ENCODE measurements around the gene FILIP1L.
"Not testable (repeated sequence)": the region's sequence is repeated elsewhere in the genome, so short reads cannot be mapped to it uniquely, and the experiment has no call there.

FILIP1L gene

GRCh38 chr3:100099621-100100020 lies 14.7 kb downstream of the FILIP1L start:
- Histone ChIP-seq H3K27me3 (no peaks in the 10 kb centered on the region), H3K27ac (no peak overlapping the region), H3K4me3 (ENCODE audit: low read depth in 1 of 2, low read length in 1 of 2) (no peak overlapping the region), H3K9me3 (no peaks in the 10 kb centered on the region), H3K36me3 (no peaks in the 10 kb centered on the region), H3K4me1 (ENCODE audit: control insufficient read depth in 1 of 2, insufficient read depth in 1 of 2, low read depth in 1 of 2, low read length in 1 of 2) (peaks cover 12 to 16% of the 10 kb centered on the region in 2 experiments)
- no peak for TF ChIP-seq CTCF (IDR thresholded peaks at IDR 0.05)

- peaks cover 10 to 14% of the 10 kb centered on the region in 2 experiments for H3K4me1 ChIP-seq (ENCODE audit: control insufficient read depth in 1 of 2, insufficient read depth in 1 of 2, low read depth in 1 of 2, low read length in 1 of 2)
- no peaks in the 10 kb centered on the region for H3K9me3 ChIP-seq
- H3K27me3 ChIP-seq = no peaks in the 10 kb centered on the region
- no peaks in the 10 kb centered on the region for H3K36me3 ChIP-seq
- no peak overlapping the region for H3K27ac ChIP-seq
- H3K4me3 ChIP-seq (ENCODE audit: low read depth in 1 of 2, low read length in 1 of 2) = no peak overlapping the region
- TF ChIP-seq CTCF (IDR thresholded peaks at IDR 0.05) = no peak
These were observed 15.6 kb downstream of the FILIP1L start for GRCh38 chr3:100098784-100099070.

DNA sequence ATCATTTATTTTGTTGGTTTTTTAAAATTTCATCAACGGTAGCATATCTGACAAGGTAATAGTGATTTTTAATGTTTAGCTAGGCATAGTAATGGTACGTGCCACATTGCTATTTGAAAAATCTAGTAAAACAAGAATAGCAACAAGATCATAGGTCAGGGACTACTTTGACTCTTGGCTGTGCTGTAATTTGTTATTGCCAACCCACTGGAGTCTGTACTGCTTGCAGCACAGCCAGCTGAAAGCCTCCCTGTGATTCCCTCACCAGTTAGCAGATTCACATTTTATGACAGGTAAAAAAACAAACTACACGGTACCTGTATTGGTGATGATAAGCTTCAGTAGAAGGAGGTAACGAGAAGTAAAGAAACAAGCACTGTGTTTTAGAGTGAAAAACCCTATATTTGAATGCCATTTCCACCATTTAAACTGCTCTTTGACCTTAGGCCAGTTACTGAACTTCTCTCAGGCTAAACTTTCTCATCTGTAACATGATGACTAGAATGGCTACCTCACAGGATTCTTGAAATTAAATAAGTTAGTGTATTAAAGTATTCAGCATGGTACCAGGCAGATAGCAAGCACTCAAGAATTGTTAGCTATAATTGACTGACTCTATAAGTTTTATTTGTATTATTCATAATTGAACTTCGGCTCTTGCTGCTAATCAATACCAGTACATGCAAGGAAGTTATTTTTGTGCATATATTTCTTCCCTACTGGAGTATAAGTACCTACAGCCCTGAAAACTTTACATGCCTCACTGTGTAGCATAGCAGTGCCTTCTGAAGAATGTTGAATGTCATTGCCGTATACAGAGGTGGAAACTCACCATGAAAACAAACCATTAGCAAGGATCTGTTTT lies 16.1 kb downstream of the FILIP1L start:
- Histone ChIP-seq H3K27ac (no peak overlapping the region), H3K4me1 (ENCODE audit: control insufficient read depth in 1 of 2, insufficient read depth in 1 of 2, low read depth in 1 of 2, low read length in 1 of 2) (peaks cover 10 to 18% of the 10 kb centered on the region in 2 experiments), H3K36me3 (no peaks in the 10 kb centered on the region), H3K27me3 (no peaks in the 10 kb centered on the region), H3K9me3 (no peaks in the 10 kb centered on the region), H3K4me3 (ENCODE audit: low read depth in 1 of 2, low read length in 1 of 2) (no peak overlapping the region)
- TF ChIP-seq CTCF (IDR thresholded peaks at IDR 0.05) = no peak

- H3K9me3 ChIP-seq = no peaks in the 10 kb centered on the region
- H3K27ac ChIP-seq = no peak overlapping the region
- H3K4me3 ChIP-seq (ENCODE audit: low read depth in 1 of 2, low read length in 1 of 2) = no peak overlapping the region
- peaks cover 10 to 18% of the 10 kb centered on the region in 2 experiments for H3K4me1 ChIP-seq (ENCODE audit: control insufficient read depth in 1 of 2, insufficient read depth in 1 of 2, low read depth in 1 of 2, low read length in 1 of 2)
- H3K27me3 ChIP-seq = no peaks in the 10 kb centered on the region
- no peak for TF ChIP-seq CTCF (IDR thresholded peaks at IDR 0.05)
- no peaks in the 10 kb centered on the region for H3K36me3 ChIP-seq
These were observed 17.4 kb downstream of the FILIP1L start for GRCh38 chr3:100096866-100097265.

GRCh38 chr3:100096286-100096685 lies 18.0 kb downstream of the FILIP1L start:
- not testable (repeated sequence) for H3K9me3 ChIP-seq; H3K36me3 ChIP-seq; H3K27ac ChIP-seq; H3K4me3 ChIP-seq (ENCODE audit: low read depth in 1 of 2, low read length in 1 of 2); H3K27me3 ChIP-seq
- H3K4me1 ChIP-seq (ENCODE audit: control insufficient read depth in 1 of 2, insufficient read depth in 1 of 2, low read depth in 1 of 2, low read length in 1 of 2) = peaks cover 10 to 18% of the 10 kb centered on the region in 2 experiments

GRCh38 chr3:100093831-100094230 lies 20.5 kb downstream of the FILIP1L start:
- Histone ChIP-seq H3K36me3 (no peaks in the 10 kb centered on the region), H3K9me3 (no peaks in the 10 kb centered on the region), H3K27ac (no peak overlapping the region), H3K27me3 (no peaks in the 10 kb centered on the region), H3K4me1 (ENCODE audit: control insufficient read depth in 1 of 2, insufficient read depth in 1 of 2, low read depth in 1 of 2, low read length in 1 of 2) (peaks cover 31 to 40% of the 10 kb centered on the region in 2 experiments), H3K4me3 (ENCODE audit: low read depth in 1 of 2, low read length in 1 of 2) (no peak overlapping the region)
- no peak for TF ChIP-seq CTCF (IDR thresholded peaks at IDR 0.05)

Measured in neutrophil (primary cell).